Fibroblast of pulmonary artery (primary cell): ENCODE results near the gene SLC43A2.

Experiments
- DNase-seq: peaks from one replicate; pipeline ENCODE4 v3.0.0-alpha.2; 2010; ENCODE audit warnings: low read depth
- H3K4me3 ChIP-seq: replicated peaks from 2 replicates; pipeline ENCODE4 v1.5.1; 2011; ENCODE audit warnings: low read depth, mild to moderate bottlenecking, control low read depth, low read length, moderate library complexity
- TF ChIP-seq, protein P1 (sequence below): IDR thresholded peaks from 2 replicates; pipeline ENCODE4 v1.5.1; 2011; ENCODE audit warnings: mild to moderate bottlenecking, control low read depth, low read length, inconsistent platforms; ENCODE audit errors: missing control alignments

SLC43A2 gene

GRCh38 chr17:1605681-1606351 is 22.8 kb downstream of the SLC43A2 start:
- no peak for DNase-seq
- H3K4me3 ChIP-seq: no peak overlapping the region
- TF ChIP-seq, protein P1, sequence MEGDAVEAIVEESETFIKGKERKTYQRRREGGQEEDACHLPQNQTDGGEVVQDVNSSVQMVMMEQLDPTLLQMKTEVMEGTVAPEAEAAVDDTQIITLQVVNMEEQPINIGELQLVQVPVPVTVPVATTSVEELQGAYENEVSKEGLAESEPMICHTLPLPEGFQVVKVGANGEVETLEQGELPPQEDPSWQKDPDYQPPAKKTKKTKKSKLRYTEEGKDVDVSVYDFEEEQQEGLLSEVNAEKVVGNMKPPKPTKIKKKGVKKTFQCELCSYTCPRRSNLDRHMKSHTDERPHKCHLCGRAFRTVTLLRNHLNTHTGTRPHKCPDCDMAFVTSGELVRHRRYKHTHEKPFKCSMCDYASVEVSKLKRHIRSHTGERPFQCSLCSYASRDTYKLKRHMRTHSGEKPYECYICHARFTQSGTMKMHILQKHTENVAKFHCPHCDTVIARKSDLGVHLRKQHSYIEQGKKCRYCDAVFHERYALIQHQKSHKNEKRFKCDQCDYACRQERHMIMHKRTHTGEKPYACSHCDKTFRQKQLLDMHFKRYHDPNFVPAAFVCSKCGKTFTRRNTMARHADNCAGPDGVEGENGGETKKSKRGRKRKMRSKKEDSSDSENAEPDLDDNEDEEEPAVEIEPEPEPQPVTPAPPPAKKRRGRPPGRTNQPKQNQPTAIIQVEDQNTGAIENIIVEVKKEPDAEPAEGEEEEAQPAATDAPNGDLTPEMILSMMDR: no peak

GRCh38 chr17:1604831-1605528 is 23.7 kb downstream of the SLC43A2 start:
- no peak for DNase-seq
- no peak overlapping the region for H3K4me3 ChIP-seq
- TF ChIP-seq, protein P1: no peak

DNA sequence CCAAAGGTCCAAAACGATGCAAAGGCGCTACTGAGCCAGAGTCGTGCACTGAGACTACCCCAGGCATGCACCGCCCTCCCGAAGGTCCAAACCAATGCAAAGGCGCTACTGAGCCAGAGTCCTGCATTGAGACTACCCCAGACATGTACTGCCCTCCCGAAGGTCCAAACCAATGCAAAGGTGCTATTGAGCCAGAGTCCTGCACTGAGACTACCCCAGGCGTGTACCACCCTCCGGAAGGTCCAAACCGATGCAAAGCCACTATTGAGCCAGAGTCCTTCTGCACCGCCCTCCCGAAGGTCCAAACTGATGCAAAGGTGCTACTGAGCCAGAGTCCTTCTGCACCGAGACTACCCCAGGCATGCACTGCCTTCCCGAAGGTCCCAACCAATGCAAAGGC is 27.1 kb downstream of the SLC43A2 start:
- H3K4me3 ChIP-seq: no peak overlapping the region
- TF ChIP-seq, protein P1: no peak

DNA sequence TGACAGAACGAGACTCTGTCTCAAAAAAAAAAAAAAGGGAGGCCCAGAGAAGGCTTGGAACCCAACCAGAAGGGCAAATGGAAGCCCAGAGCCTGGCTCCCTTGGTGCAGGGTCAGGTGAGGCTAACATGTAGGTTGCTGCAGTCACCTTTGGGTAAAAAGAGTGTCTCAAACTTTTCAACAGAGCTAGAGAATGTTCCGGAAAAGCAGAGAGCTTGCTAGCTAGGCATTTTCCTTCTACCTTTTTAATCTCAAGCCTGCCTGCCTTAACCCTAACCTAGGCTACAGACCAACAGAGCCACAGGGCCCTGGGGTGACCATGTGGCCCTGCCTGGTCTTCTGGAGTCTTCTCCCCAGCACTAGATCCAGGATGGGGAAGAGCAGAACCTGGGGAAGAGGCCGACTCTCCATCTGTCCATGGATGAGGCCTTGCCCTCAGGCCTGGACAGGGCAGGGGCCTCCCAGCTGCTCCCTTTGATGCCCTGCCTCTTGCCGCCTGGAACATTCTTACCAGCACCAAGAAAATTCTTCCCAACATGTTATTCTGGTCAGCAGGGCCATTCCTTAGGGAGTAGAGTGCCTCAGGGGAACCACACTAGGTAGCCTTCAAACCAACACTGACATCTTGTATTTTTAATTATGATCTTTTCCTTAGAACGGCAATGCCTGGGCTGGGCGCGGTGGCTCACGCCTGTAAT is 30.1 kb downstream of the SLC43A2 start:
- TF ChIP-seq, protein P1: no peak
- DNase-seq: no peak
- no peak overlapping the region for H3K4me3 ChIP-seq

More for the DNA sequence above, 27.1 kb downstream of the SLC43A2 start:
- no peak for DNase-seq

- TF ChIP-seq, protein P1: no peak
- DNase-seq: no peak
These were observed 30.7 kb downstream of the SLC43A2 start for GRCh38 chr17:1597861-1598342.

GRCh38 chr17:1593630-1593931 is 35.1 kb downstream of the SLC43A2 start:
- no peak overlapping the region for H3K4me3 ChIP-seq
- DNase-seq: no peak
- TF ChIP-seq, protein P1: no peak

More at GRCh38 chr17:1597861-1598342, 30.7 kb downstream of the SLC43A2 start:
- no peak overlapping the region for H3K4me3 ChIP-seq
